Measurements from ENCODE around the gene NR6A1. TPM values are rescaled to one million over a fixed set of nuclear protein-coding genes. Genes with fewer than 3 reads are reported as not detected.

NR6A1 gene
- total and polyA plus RNA-seq, 2 experiments from 2014 or later, result 0.16 TPM; not detected in 1

DNA sequence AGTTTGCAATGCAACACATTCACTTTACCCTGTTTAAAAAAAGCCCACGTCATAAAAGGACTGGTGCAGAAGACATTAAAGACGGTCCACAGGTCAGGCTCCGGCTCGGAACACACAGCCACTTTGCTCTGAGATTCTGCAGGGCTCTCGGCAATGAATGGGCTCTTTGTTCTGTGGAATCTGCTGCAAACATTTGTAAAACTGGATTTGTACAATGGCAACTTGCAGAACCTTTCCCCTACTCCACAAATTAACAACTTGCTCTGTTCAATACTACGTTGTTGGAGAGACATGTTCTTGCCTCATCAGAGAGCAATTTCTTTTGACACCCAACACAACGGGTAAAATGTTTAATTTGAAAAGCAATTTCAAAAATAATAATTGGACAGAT, 250.9 kb downstream of the NR6A1 start:
- peaks cover 15% of the 10 kb centered on the region for H3K27me3 ChIP-seq (replicated peaks; ENCODE audit: insufficient read depth)
- WGBS, 2 experiments (ENCODE audit: low coverage in 1 of 2, low lambda C conversion rate in 2 of 2, missing lambda C conversion rate in 2 of 2), result 80 to 81% methylated on average over 7 of the region's 7 CpGs
- in situ Hi-C loops (cut with MboI), result no loop called here
- no peak for TF ChIP-seq EZH2phosphoT487 (IDR thresholded peaks at IDR 0.05; ENCODE audit: insufficient read depth, low read depth)
- TF ChIP-seq EZH2 (IDR thresholded peaks at IDR 0.05; ENCODE audit: insufficient read depth, poor library complexity, severe bottlenecking), result no peak
- no peak overlapping the region for H3K9ac ChIP-seq
- H3K9me3 ChIP-seq (ENCODE audit: low read depth), result no peaks in the 10 kb centered on the region
- no peak overlapping the region for H2AFZ ChIP-seq
- H3K27ac ChIP-seq, result no peak overlapping the region
- no peak for DNase-seq
- no peaks in the 10 kb centered on the region for H3K9me2 ChIP-seq (ENCODE audit: insufficient read depth)
- H4K20me1 ChIP-seq (ENCODE audit: insufficient read depth), result no peaks in the 10 kb centered on the region
- H3K4me2 ChIP-seq (ENCODE audit: unreplicated experiment), result no peak overlapping the region
- no peaks in the 10 kb centered on the region for H3K4me1 ChIP-seq (ENCODE audit: insufficient read depth)
- H3K79me2 ChIP-seq (ENCODE audit: insufficient read depth), result no peaks in the 10 kb centered on the region
- no peak overlapping the region for H3K4me3 ChIP-seq
- H3K36me3 ChIP-seq (ENCODE audit: low read depth), result no peaks in the 10 kb centered on the region
- H3F3A ChIP-seq (ENCODE audit: insufficient read depth), result no peaks in the 10 kb centered on the region

DNA sequence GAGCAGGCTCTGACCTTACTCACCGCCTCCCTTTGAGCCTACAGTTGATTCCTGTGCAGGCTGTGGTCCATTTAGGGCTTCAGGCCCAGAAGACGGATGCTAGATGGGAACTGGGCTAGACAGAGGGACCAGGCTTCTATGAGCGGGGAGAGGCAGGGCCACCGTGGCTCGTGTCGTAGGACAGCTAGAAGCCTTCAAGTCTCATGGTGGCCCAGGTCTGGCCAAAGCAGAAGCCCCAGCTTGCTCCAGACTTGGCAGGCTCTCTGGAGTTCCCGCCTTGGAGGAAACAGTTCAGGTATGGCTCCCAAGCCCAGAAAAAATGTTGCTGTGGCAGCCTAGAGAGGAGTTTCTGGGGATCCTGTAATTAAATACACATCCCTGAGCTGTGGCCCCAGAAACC, 253.0 kb downstream of the NR6A1 start:
- H3K36me3 ChIP-seq (ENCODE audit: low read depth), result no peaks in the 10 kb centered on the region
- 73 to 79% methylated on average over 6 to 7 of the region's 7 CpGs for WGBS, 2 experiments (ENCODE audit: low coverage in 1 of 2, low lambda C conversion rate in 2 of 2, missing lambda C conversion rate in 2 of 2)
- H3F3A ChIP-seq (ENCODE audit: insufficient read depth), result no peaks in the 10 kb centered on the region
- H3K9me3 ChIP-seq (ENCODE audit: low read depth), result no peaks in the 10 kb centered on the region
- no peak for DNase-seq
- no peak overlapping the region for H3K4me2 ChIP-seq (ENCODE audit: unreplicated experiment)
- H3K79me2 ChIP-seq (ENCODE audit: insufficient read depth), result no peaks in the 10 kb centered on the region
- TF ChIP-seq EZH2phosphoT487 (IDR thresholded peaks at IDR 0.05; ENCODE audit: insufficient read depth, low read depth) (no peak), EZH2 (IDR thresholded peaks at IDR 0.05; ENCODE audit: insufficient read depth, poor library complexity, severe bottlenecking) (no peak)
- H3K27me3 ChIP-seq (replicated peaks; ENCODE audit: insufficient read depth), result peaks cover 20% of the 10 kb centered on the region
- no peak overlapping the region for H3K27ac ChIP-seq
- no peaks in the 10 kb centered on the region for H3K9me2 ChIP-seq (ENCODE audit: insufficient read depth)
- no peaks in the 10 kb centered on the region for H3K4me1 ChIP-seq (ENCODE audit: insufficient read depth)
- no peak overlapping the region for H3K4me3 ChIP-seq
- no peak overlapping the region for H3K9ac ChIP-seq
- no peak overlapping the region for H2AFZ ChIP-seq
- H4K20me1 ChIP-seq (ENCODE audit: insufficient read depth), result no peaks in the 10 kb centered on the region
- in situ Hi-C loops (cut with MboI), result no loop called here

DNA sequence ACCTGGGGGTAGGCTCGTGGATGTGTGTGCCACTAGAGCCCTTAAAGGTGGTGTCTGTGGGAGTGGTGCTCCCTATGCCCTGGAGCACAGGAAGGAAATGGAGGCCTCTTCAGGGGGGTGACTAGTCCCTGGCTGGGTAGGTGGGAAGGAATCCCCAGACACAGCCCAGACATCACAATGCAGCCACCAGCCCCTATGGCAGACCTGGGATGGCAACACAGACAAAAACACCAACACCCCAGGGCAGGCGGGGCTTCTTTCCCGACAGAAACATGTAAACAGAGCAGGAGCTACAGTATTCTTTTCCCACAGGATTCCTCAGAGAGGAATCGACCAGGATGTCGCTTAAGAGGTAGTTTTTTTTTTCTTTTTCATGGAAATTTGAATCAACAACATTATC, 253.5 kb downstream of the NR6A1 start:
- H3K9ac ChIP-seq, result no peak overlapping the region

DNA sequence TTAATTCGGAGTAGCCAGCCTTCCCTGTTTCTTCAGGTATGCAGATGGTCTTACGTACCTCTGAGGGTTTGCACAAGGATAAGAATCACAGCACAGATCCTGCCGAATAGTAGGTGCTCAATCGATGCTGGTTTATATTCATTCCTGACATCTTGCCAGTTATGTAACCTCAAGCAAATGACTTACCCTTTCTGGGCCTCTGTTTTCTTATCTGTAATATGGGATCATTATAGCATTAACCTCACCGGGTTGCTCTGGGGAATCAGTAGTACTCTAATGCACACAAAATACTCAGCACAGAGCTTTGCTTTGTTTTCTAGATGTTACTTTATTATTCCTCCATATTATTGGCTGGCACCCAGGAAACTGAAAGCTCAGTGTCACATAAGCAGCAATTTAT, 256.2 kb downstream of the NR6A1 start:
- DNase-seq, result no peak
- Histone ChIP-seq H3K36me3 (ENCODE audit: low read depth) (no peaks in the 10 kb centered on the region), H3K4me1 (ENCODE audit: insufficient read depth) (no peaks in the 10 kb centered on the region), H2AFZ (no peak overlapping the region), H3F3A (ENCODE audit: insufficient read depth) (no peaks in the 10 kb centered on the region), H3K27me3 (replicated peaks; ENCODE audit: insufficient read depth) (peaks cover 20% of the 10 kb centered on the region), H3K9me3 (ENCODE audit: low read depth) (no peaks in the 10 kb centered on the region), H3K27ac (no peak overlapping the region), H4K20me1 (ENCODE audit: insufficient read depth) (no peaks in the 10 kb centered on the region), H3K9ac (no peak overlapping the region), H3K4me3 (no peak overlapping the region), H3K9me2 (ENCODE audit: insufficient read depth) (no peaks in the 10 kb centered on the region), H3K4me2 (ENCODE audit: unreplicated experiment) (no peak overlapping the region), H3K79me2 (ENCODE audit: insufficient read depth) (no peaks in the 10 kb centered on the region)
- in situ Hi-C loops (cut with MboI), result no loop called here
- WGBS, 2 experiments (ENCODE audit: low coverage in 1 of 2, low lambda C conversion rate in 2 of 2, missing lambda C conversion rate in 2 of 2), result 72 to 75% methylated on average over 5 of the region's 5 CpGs
- TF ChIP-seq EZH2phosphoT487 (IDR thresholded peaks at IDR 0.05; ENCODE audit: insufficient read depth, low read depth), result no peak
- no peak for TF ChIP-seq EZH2 (IDR thresholded peaks at IDR 0.05; ENCODE audit: insufficient read depth, poor library complexity, severe bottlenecking)

More for the DNA sequence above, 253.5 kb downstream of the NR6A1 start:
- no peak for DNase-seq
- no peak overlapping the region for H3K27ac ChIP-seq
- no peaks in the 10 kb centered on the region for H3K79me2 ChIP-seq (ENCODE audit: insufficient read depth)
- H3F3A ChIP-seq (ENCODE audit: insufficient read depth), result no peaks in the 10 kb centered on the region
- 58 to 63% methylated on average over 5 of the region's 5 CpGs for WGBS, 2 experiments (ENCODE audit: low coverage in 1 of 2, low lambda C conversion rate in 2 of 2, missing lambda C conversion rate in 2 of 2)
- H4K20me1 ChIP-seq (ENCODE audit: insufficient read depth), result no peaks in the 10 kb centered on the region
- H3K9me2 ChIP-seq (ENCODE audit: insufficient read depth), result no peaks in the 10 kb centered on the region
- no peak overlapping the region for H3K4me2 ChIP-seq (ENCODE audit: unreplicated experiment)
- no peaks in the 10 kb centered on the region for H3K4me1 ChIP-seq (ENCODE audit: insufficient read depth)
- in situ Hi-C loops (cut with MboI), result no loop called here
- H3K9me3 ChIP-seq (ENCODE audit: low read depth), result no peaks in the 10 kb centered on the region
- peaks cover 20% of the 10 kb centered on the region for H3K27me3 ChIP-seq (replicated peaks; ENCODE audit: insufficient read depth)
- no peak for TF ChIP-seq EZH2 (IDR thresholded peaks at IDR 0.05; ENCODE audit: insufficient read depth, poor library complexity, severe bottlenecking)
- no peak for TF ChIP-seq EZH2phosphoT487 (IDR thresholded peaks at IDR 0.05; ENCODE audit: insufficient read depth, low read depth)
- H3K4me3 ChIP-seq, result no peak overlapping the region
- H2AFZ ChIP-seq, result no peak overlapping the region
- H3K36me3 ChIP-seq (ENCODE audit: low read depth), result no peaks in the 10 kb centered on the region

DNA sequence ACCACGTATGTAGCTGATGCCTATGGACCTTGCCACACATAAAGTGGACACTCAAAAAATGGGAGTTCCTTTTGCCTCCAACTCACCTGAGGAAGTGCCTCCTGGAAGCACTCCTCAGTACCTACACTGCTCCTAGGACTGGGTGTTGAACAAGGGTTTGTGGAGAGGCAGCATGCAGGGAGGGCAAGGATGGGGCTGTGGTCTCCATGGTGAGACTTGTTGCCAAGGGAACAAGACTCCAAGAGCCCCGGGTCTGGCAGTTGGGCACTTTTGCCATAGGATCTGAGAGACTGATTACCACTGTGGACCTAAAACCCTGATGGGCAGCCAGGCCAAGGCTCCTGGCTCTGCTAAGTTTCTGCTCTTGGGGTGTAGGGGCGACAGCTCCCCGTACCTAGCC, 257.0 kb downstream of the NR6A1 start:
- H3K9me2 ChIP-seq (ENCODE audit: insufficient read depth), result no peaks in the 10 kb centered on the region
- WGBS, 2 experiments (ENCODE audit: low coverage in 1 of 2, low lambda C conversion rate in 2 of 2, missing lambda C conversion rate in 2 of 2), result 71 to 72% methylated on average over 4 of the region's 4 CpGs

More for the DNA sequence above, 257.0 kb downstream of the NR6A1 start:
- no peaks in the 10 kb centered on the region for H3K4me1 ChIP-seq (ENCODE audit: insufficient read depth)
- H3K4me2 ChIP-seq (ENCODE audit: unreplicated experiment), result no peak overlapping the region
- TF ChIP-seq EZH2 (IDR thresholded peaks at IDR 0.05; ENCODE audit: insufficient read depth, poor library complexity, severe bottlenecking) (no peak), EZH2phosphoT487 (IDR thresholded peaks at IDR 0.05; ENCODE audit: insufficient read depth, low read depth) (no peak)
- no peak overlapping the region for H3K27ac ChIP-seq
- no peaks in the 10 kb centered on the region for H3K36me3 ChIP-seq (ENCODE audit: low read depth)
- no peak for DNase-seq
- H3K9ac ChIP-seq, result no peak overlapping the region
- no peak overlapping the region for H3K4me3 ChIP-seq
- no peaks in the 10 kb centered on the region for H4K20me1 ChIP-seq (ENCODE audit: insufficient read depth)
- H3K79me2 ChIP-seq (ENCODE audit: insufficient read depth), result no peaks in the 10 kb centered on the region
- H3K9me3 ChIP-seq (ENCODE audit: low read depth), result no peaks in the 10 kb centered on the region
- in situ Hi-C loops (cut with MboI), result no loop called here
- H2AFZ ChIP-seq, result no peak overlapping the region
- no peaks in the 10 kb centered on the region for H3F3A ChIP-seq (ENCODE audit: insufficient read depth)
- peaks cover 20% of the 10 kb centered on the region for H3K27me3 ChIP-seq (replicated peaks; ENCODE audit: insufficient read depth)
